BJ (cell line): ENCODE data around the gene EWSR1. TPM values are rescaled to one million over a fixed set of nuclear protein-coding genes. Genes with fewer than 3 reads are reported as not detected.

Experiments
- CTCF ChIA-PET: fragments of 350-600 bp; formaldehyde crosslinking; extraction: SDS; loops from one replicate; lab custom pipeline; 2021; ENCODE audit warnings: antibody characterized with exemption, inconsistent platforms; lab: Yijun Ruan, JAX
- POLR2A ChIA-PET: fragments of 300-600 bp; sonication (Branson Sonifier 250); formaldehyde crosslinking; extraction: SDS; loops from one replicate; lab custom pipeline; 2021; ENCODE audit warnings: antibody characterized with exemption; lab: Charles Lee
- DNase-seq: peaks from one replicate; pipeline ENCODE4 v3.0.0-alpha.2; 2011; ENCODE audit warnings: low read depth
- H3K27me3 ChIP-seq: 2 replicates; pipeline ENCODE4 v1.6.0; 2011; ENCODE audit warnings: low read length; ENCODE audit not compliant: control insufficient read depth, insufficient read depth
- H3K36me3 ChIP-seq: 2 replicates; pipeline ENCODE4 v1.5.1; 2011; ENCODE audit warnings: low read length; ENCODE audit not compliant: control insufficient read depth, insufficient read depth
- H3K4me3 ChIP-seq: 2 replicates; pipeline ENCODE4 v1.5.1; 2011; ENCODE audit warnings: low read depth, mild to moderate bottlenecking, control low read depth, low read length
- polyA plus RNA-seq: library from polyadenylated mRNA; depleted of rRNA; stranded (reverse); fragments of >200 nt; gene quantifications from 2 replicates; pipeline ENCODE4 v1.2.3, GENCODE V29; 2011
- TF ChIP-seq, protein P1 (sequence below): IDR thresholded peaks from 2 replicates; pipeline ENCODE4 v1.5.1; 2011; ENCODE audit warnings: low read depth, mild to moderate bottlenecking, control low read depth, inconsistent platforms, low read length, moderate library complexity; ENCODE audit not compliant: insufficient read depth

EWSR1 gene
- polyA plus RNA-seq, 1 experiment, result 206 TPM

- no peak for DNase-seq
- H3K36me3 ChIP-seq, result peaks cover 26% of the 10 kb centered on the region
- TF ChIP-seq, protein P1, sequence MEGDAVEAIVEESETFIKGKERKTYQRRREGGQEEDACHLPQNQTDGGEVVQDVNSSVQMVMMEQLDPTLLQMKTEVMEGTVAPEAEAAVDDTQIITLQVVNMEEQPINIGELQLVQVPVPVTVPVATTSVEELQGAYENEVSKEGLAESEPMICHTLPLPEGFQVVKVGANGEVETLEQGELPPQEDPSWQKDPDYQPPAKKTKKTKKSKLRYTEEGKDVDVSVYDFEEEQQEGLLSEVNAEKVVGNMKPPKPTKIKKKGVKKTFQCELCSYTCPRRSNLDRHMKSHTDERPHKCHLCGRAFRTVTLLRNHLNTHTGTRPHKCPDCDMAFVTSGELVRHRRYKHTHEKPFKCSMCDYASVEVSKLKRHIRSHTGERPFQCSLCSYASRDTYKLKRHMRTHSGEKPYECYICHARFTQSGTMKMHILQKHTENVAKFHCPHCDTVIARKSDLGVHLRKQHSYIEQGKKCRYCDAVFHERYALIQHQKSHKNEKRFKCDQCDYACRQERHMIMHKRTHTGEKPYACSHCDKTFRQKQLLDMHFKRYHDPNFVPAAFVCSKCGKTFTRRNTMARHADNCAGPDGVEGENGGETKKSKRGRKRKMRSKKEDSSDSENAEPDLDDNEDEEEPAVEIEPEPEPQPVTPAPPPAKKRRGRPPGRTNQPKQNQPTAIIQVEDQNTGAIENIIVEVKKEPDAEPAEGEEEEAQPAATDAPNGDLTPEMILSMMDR, result no peak
- no peak overlapping the region for H3K4me3 ChIP-seq
- ChIA-PET CTCF (interaction anchor here (1.0 to 1.1 kb wide), 2 partner anchors 18 to 55 kb away, joined by 3 to 4 read pairs; no protein-coding TSS in a partner anchor), POLR2A (no interaction called here)
- H3K27me3 ChIP-seq, result no peaks in the 10 kb centered on the region
These were observed 72.5 kb downstream of the EWSR1 start for GRCh38 chr22:29340566-29340965.

GRCh38 chr22:29341056-29341848, 73.2 kb downstream of the EWSR1 start:
- CTCF ChIA-PET, result interaction anchor here (1.1 kb wide), 1 partner anchor 54 kb away, joined by 4 read pairs; no protein-coding TSS in a partner anchor
- TF ChIP-seq, protein P1, result no peak

DNA sequence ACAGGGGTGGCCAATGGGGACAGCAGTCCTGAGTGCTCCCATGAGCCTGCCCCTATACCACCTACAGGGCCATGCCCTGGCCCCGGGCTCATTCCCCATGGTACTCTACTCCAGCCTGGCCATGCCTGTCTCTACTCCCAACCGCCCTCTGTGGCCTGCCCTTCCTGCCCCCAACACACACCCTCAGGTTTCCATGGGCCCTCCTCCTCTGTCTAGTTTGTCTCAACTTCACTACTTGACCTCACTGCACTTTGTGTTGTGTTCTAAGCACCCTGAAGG, 73.7 kb downstream of the EWSR1 start:
- no peak for DNase-seq
- POLR2A ChIA-PET, result no interaction called here
- Histone ChIP-seq H3K4me3 (no peak overlapping the region), H3K36me3 (peaks cover 26% of the 10 kb centered on the region), H3K27me3 (no peaks in the 10 kb centered on the region)
- TF ChIP-seq, protein P1, result no peak
- CTCF ChIA-PET, result no interaction called here

More at GRCh38 chr22:29341056-29341848, 73.2 kb downstream of the EWSR1 start:
- Histone ChIP-seq H3K4me3 (no peak overlapping the region), H3K36me3 (peaks cover 25% of the 10 kb centered on the region), H3K27me3 (no peaks in the 10 kb centered on the region)
- POLR2A ChIA-PET, result no interaction called here
- no peak for DNase-seq

- no peaks in the 10 kb centered on the region for H3K27me3 ChIP-seq
- DNase-seq, result no peak
- no peak overlapping the region for H3K4me3 ChIP-seq
- ChIA-PET POLR2A (no interaction called here), CTCF (interaction anchor here (2.0 kb wide), 1 partner anchor 17 kb away, joined by 8 read pairs; no protein-coding TSS in a partner anchor)
- peaks cover 24% of the 10 kb centered on the region for H3K36me3 ChIP-seq
- TF ChIP-seq, protein P1, result no peak
These were observed 74.1 kb downstream of the EWSR1 start for GRCh38 chr22:29342177-29342576.

DNA sequence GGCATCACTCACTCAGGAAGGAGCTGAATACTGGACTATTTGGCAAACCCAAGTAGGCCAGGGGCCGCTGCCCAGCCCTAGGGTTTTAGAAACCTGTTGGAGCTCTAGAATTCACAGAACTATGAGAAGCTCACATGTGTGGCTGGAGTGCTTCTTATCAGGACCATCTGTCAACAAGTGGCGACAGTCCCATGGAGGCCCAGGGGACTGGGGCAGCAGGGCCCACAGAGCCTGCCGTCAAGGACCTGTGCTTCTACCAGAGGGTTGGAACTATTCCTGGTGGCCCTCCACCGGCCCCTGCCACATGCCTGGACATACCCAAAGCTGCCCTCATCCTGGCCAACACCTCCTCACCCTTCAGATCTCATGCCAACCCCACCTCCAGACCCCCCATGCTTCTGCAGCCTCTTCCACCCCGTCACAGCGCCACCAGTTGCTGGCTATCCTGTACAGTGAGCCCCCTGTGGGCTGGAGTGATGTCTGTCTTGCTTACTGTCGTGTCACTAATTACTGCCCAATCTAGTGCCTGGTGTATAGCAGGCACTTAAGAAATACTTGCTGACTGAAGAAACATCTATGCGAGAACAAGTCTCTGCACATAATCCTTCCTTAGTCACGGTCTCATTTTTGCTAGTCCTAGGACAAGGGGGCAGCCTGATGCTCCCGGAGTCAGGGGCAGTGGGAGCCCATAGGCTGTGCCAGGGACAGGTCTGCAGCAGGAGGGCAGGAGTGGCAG, 74.7 kb downstream of the EWSR1 start:
- TF ChIP-seq, protein P1, result no peak
- Histone ChIP-seq H3K4me3 (no peak overlapping the region), H3K27me3 (no peaks in the 10 kb centered on the region), H3K36me3 (peaks cover 27% of the 10 kb centered on the region)
- POLR2A ChIA-PET, result no interaction called here
- no peak for DNase-seq
- CTCF ChIA-PET, result interaction anchor here (1.0 to 2.0 kb wide), 2 partner anchors 16 to 17 kb away, joined by 3 to 8 read pairs; no protein-coding TSS in a partner anchor
